Spleen (tissue), 11 donors: ENCODE results near the gene LAMC3. TPM values are rescaled to one million over a fixed set of nuclear protein-coding genes. Genes with fewer than 3 reads are reported as not detected.

Experiments
- DNase-seq: peaks from one replicate; pipeline ENCODE4 v3.0.0-alpha.2; 2020
- H3K27ac ChIP-seq, 8 donors: fragments of 200-600 bp; sonication (generic) in 7 of 8; 1 replicate in 4 of 8; 2 replicates in 4 of 8; pipeline versions ENCODE4 v1.5.0 to v1.8.0; 2016 to 2021; ENCODE audit warnings: inconsistent platforms in 4 of 8, mild to moderate bottlenecking in 4 of 8, moderate library complexity in 1 of 8
- H3K27me3 ChIP-seq, 7 donors: fragments of 200-600 bp; sonication (generic) in 6 of 7; replicated peaks in 1 of 7; 1 replicate in 4 of 7; 2 replicates in 3 of 7; pipeline versions ENCODE4 v1.5.0 to v1.8.0; 2016 to 2021; ENCODE audit warnings: inconsistent platforms in 3 of 7, mild to moderate bottlenecking in 1 of 7
- H3K36me3 ChIP-seq, 6 donors: fragments of 200-600 bp; sonication (generic) in 5 of 6; 1 replicate in 4 of 6; 2 replicates in 2 of 6; pipeline versions ENCODE4 v1.5.0 to v1.8.0; 2016 to 2021; ENCODE audit warnings: inconsistent platforms in 2 of 6
- H3K4me1 ChIP-seq, 6 donors: fragments of 200-600 bp; sonication (generic) in 5 of 6; 1 replicate in 3 of 6; 2 replicates in 3 of 6; pipeline versions ENCODE4 v1.5.0 to v1.8.0; 2016 to 2021; ENCODE audit warnings: inconsistent platforms in 3 of 6
- H3K4me3 ChIP-seq, 8 donors: fragments of 200-600 bp; sonication (generic) in 7 of 8; 1 replicate in 4 of 8; 2 replicates in 4 of 8; pipeline versions ENCODE4 v1.5.0 to v1.8.0; 2016 to 2021; ENCODE audit warnings: inconsistent platforms in 4 of 8, mild to moderate bottlenecking in 4 of 8, moderate library complexity in 2 of 8
- H3K9me3 ChIP-seq, 8 donors: fragments of 200-600 bp; sonication (generic) in 7 of 8; 1 replicate in 4 of 8; 2 replicates in 4 of 8; pipeline versions ENCODE4 v1.5.0 to v1.8.0; 2016 to 2021; ENCODE audit warnings: inconsistent platforms in 4 of 8
- CTCF ChIP-seq, 11 experiments: fragments of 200-600 bp in 7 of 11; fragments of 450-650 bp in 4 of 11; sonication (generic) in 4 of 11; IDR thresholded peaks in 8 of 11; conservative IDR thresholded peaks in 3 of 11; 1 replicate in 7 of 11; 2 replicates in 4 of 11; pipeline versions ENCODE4 v1.4.0 to v1.8.0; 2016 to 2021; ENCODE audit warnings: antibody characterized with exemption in 11 of 11, inconsistent platforms in 4 of 11, mild to moderate bottlenecking in 1 of 11
- POLR2A ChIP-seq, 3 donors: fragments of 450-650 bp; IDR thresholded peaks; one replicate each; pipeline ENCODE4 v1.5.1; 2017; ENCODE audit warnings: antibody characterized with exemption in 3 of 3, mild to moderate bottlenecking in 1 of 3
- POLR2AphosphoS5 ChIP-seq, 3 donors: sonication (generic); formaldehyde crosslinking; IDR thresholded peaks; one replicate each; pipeline ENCODE4 v1.5.1; 2017; ENCODE audit warnings: antibody characterized with exemption in 3 of 3
- WGBS, 5 donors: extraction: QIAGEN DNeasy Blood & Tissue Kit in 3 of 5; methylation state at CpG; one replicate each; pipeline versions ENCODE4 v1.1.5 to v1.1.7; 2013 to 2018; 5-methylcytosine and 5-hydroxymethylcytosine counted together
- intact Hi-C: fragments of 100-400 bp; cut with DNase I; formaldehyde crosslinking; loops from one replicate; pipeline ENCODE4 v1.15.0; 2023; ENCODE audit warnings: low total_unique reads
- polyA plus RNA-seq, 3 donors: library from polyadenylated mRNA; stranded (reverse); fragments of 200-250 nt; gene quantifications; one replicate each; pipeline ENCODE4 v1.2.1, GENCODE V29; 2013
- total RNA-seq, 7 donors: library from RNA; depleted of rRNA in 3 of 7; stranded (reverse); fragments of >200 nt in 3 of 7; fragmentation: NEBNext Ultra II Directional in 4 of 7; extraction: Animal tissue kit (Norgen Biotek cat#: 25700) in 4 of 7; gene quantifications; one replicate each; pipeline versions ENCODE4 v1.1.0 to v1.2.1, GENCODE V29; 2016 to 2021
- donor health status: healthy with polysubstance abuse.
- donor health status: DM: no; HTN: no; CAD: no; lungs with moderate emphysema.
- donor health status: DM: no; HTN: no; CAD: no.
- donor health status: Bipolar disorder and iron deficiency.
- donor health status: healthy.
- donor health status: DM: no; HTN: no; CAD: no.
- donor health status: DM: yes; HTN: yes; CAD: no.

LAMC3 gene
- total and polyA plus RNA-seq, 10 donors, result 9.1 to 79.5 (median 34.6) TPM

GRCh38 chr9:130975156-130975555 lies 33.8 kb upstream of the LAMC3 start:
- intact Hi-C loops, result no loop called here

GRCh38 chr9:130975932-130976841 lies 32.8 kb upstream of the LAMC3 start:
- intact Hi-C loops, result no loop called here
- Histone ChIP-seq H3K9me3 (no peaks in the 10 kb centered on the region), H3K27me3 (peaks cover 0 to 62% (median 4%) of the 10 kb centered on the region in 7 donors), H3K4me3 (no peak overlapping the region), H3K36me3 (no peaks in the 10 kb centered on the region), H3K4me1 (no peaks in the 10 kb centered on the region), H3K27ac (no peak overlapping the region)
- no peak for TF ChIP-seq POLR2A (IDR thresholded peaks at IDR 0.05)
- no peak for TF ChIP-seq CTCF (IDR thresholded peaks at IDR 0.05 in 8 of 11, conservative IDR thresholded peaks at IDR 0.05 in 3 of 11)
- TF ChIP-seq POLR2AphosphoS5 (IDR thresholded peaks at IDR 0.05), result no peak
- no peak for DNase-seq
- WGBS, 5 donors, result 71 to 89% (median 86%) methylated on average over 12 to 13 of the region's 13 CpGs

More at GRCh38 chr9:130975156-130975555, 33.8 kb upstream of the LAMC3 start:
- H3K9me3 ChIP-seq, result no peaks in the 10 kb centered on the region
- H3K36me3 ChIP-seq, result no peaks in the 10 kb centered on the region
- H3K4me1 ChIP-seq, result no peaks in the 10 kb centered on the region
- DNase-seq, result no peak
- peaks cover 0 to 54% (median 4%) of the 10 kb centered on the region in 7 donors for H3K27me3 ChIP-seq
- 90 to 97% (median 91%) methylated on average over 5 of the region's 5 CpGs for WGBS, 5 donors
- no peak overlapping the region for H3K27ac ChIP-seq
- H3K4me3 ChIP-seq, result no peak overlapping the region
- TF ChIP-seq POLR2A (IDR thresholded peaks at IDR 0.05) (no peak), POLR2AphosphoS5 (IDR thresholded peaks at IDR 0.05) (no peak), CTCF (IDR thresholded peaks at IDR 0.05 in 8 of 11, conservative IDR thresholded peaks at IDR 0.05 in 3 of 11) (no peak)

GRCh38 chr9:130977811-130978221 lies 31.2 kb upstream of the LAMC3 start:
- DNase-seq, result no peak
- Histone ChIP-seq H3K4me1 (no peaks in the 10 kb centered on the region), H3K9me3 (no peaks in the 10 kb centered on the region), H3K27me3 (peaks cover 0 to 56% (median 4%) of the 10 kb centered on the region in 7 donors), H3K4me3 (no peak overlapping the region), H3K27ac (no peak overlapping the region), H3K36me3 (no peaks in the 10 kb centered on the region)
- intact Hi-C loops, result no loop called here
- TF ChIP-seq POLR2A (IDR thresholded peaks at IDR 0.05), result no peak
- no peak for TF ChIP-seq CTCF (IDR thresholded peaks at IDR 0.05 in 8 of 11, conservative IDR thresholded peaks at IDR 0.05 in 3 of 11)
- TF ChIP-seq POLR2AphosphoS5 (IDR thresholded peaks at IDR 0.05), result no peak
- 70 to 81% (median 74%) methylated on average over 16 of the region's 16 CpGs for WGBS, 5 donors
